HG03575 (cell line): ENCODE measurements around the gene ADNP.
"Not testable (repeated sequence)": the region's sequence is repeated elsewhere in the genome, so short reads cannot be mapped to it uniquely, and the experiment has no call there.

Source experiments
- ATAC-seq: cut with Tn5 transposase; IDR thresholded peaks from one replicate; pipeline ENCODE4 v1.9.1; 2021; ENCODE audit not compliant: unreplicated experiment, insufficient number of reproducible peaks, low FRiP score; ENCODE audit errors: extremely low read depth

Gene ADNP

GRCh38 chr20:50931306-50932015, at the start of gene ADNP:
Gene ADNP, minus strand, starts transcription at chr20:50931437. Its CDS starts 27,441 bp downstream, at chr20:50903996.
- ATAC-seq = no peak

- no peak for ATAC-seq
These were observed 48.9 kb upstream of the ADNP start for GRCh38 chr20:50980071-50980681.

GRCh38 chr20:50978533-50978932, 47.3 kb upstream of the ADNP start:
- not testable (repeated sequence) for ATAC-seq

- no peak for ATAC-seq
These were observed 46.1 kb upstream of the ADNP start for GRCh38 chr20:50977066-50978021.

GRCh38 chr20:50975701-50976330, 44.6 kb upstream of the ADNP start:
- ATAC-seq = no peak

- ATAC-seq = no peak
These were observed 38.7 kb upstream of the ADNP start for GRCh38 chr20:50969912-50970311.

GRCh38 chr20:50969435-50969834, 38.2 kb upstream of the ADNP start:
- no peak for ATAC-seq

- ATAC-seq = no peak
These were observed 37.1 kb upstream of the ADNP start for GRCh38 chr20:50968289-50968688.

- ATAC-seq = no peak
These were observed 36.3 kb upstream of the ADNP start for GRCh38 chr20:50967586-50967985.

- ATAC-seq = no peak
These were observed 28.4 kb upstream of the ADNP start for GRCh38 chr20:50959543-50960126.

GRCh38 chr20:50958615-50959542, 27.6 kb upstream of the ADNP start, which contains the start of gene MOCS3:
Gene MOCS3, plus strand, starts transcription at chr20:50958818. Its CDS starts 25 bp downstream, at chr20:50958843.
- no peak for ATAC-seq

- ATAC-seq = no peak
These were observed 26.8 kb upstream of the ADNP start, which contains the start of gene DPM1 for GRCh38 chr20:50957798-50958614. Gene DPM1, minus strand, starts transcription at chr20:50958532. Its CDS starts 9 bp downstream, at chr20:50958523.

- ATAC-seq = no peak
These were observed 26.0 kb upstream of the ADNP start for GRCh38 chr20:50957276-50957675.

GRCh38 chr20:50953821-50954220, 22.6 kb upstream of the ADNP start:
- ATAC-seq = no peak

GRCh38 chr20:50953196-50953595, 22.0 kb upstream of the ADNP start:
- no peak for ATAC-seq

GRCh38 chr20:50948132-50948785, 17.0 kb upstream of the ADNP start:
- ATAC-seq = no peak
